Gastrocnemius medialis (tissue), 4 donors: Measurements from ENCODE around the gene LZTFL1. TPM values are rescaled to one million over a fixed set of nuclear protein-coding genes. Genes with fewer than 3 reads are reported as not detected.

ENCODE experiments used
- ATAC-seq, 2 donors: fragments of 150-250 bp; one replicate each; pipeline ENCODE4 v1.9.1; 2016
- DNase-seq, 2 donors: peaks; one replicate each; pipeline ENCODE4 v3.0.0-alpha.2; 2019
- H3K27ac ChIP-seq, 4 donors: fragments of 200-600 bp; sonication (generic); 1 replicate in 1 of 4; 2 replicates in 3 of 4; pipeline ENCODE4 v1.5.1; 2016 to 2018; ENCODE audit warnings: mild to moderate bottlenecking in 2 of 4, moderate library complexity in 1 of 4
- H3K27me3 ChIP-seq, 3 donors: fragments of 200-600 bp; sonication (generic) in 2 of 3; 1 replicate in 1 of 3; 2 replicates in 2 of 3; pipeline versions ENCODE4 v1.5.1 to v1.6.0; 2016 to 2019; ENCODE audit warnings: mild to moderate bottlenecking in 1 of 3, moderate library complexity in 1 of 3
- H3K36me3 ChIP-seq, 2 donors: fragments of 200-600 bp; sonication (generic) in 1 of 2; one replicate each; pipeline ENCODE4 v1.5.1; 2017 to 2018
- H3K4me1 ChIP-seq, 2 donors: fragments of 200-600 bp; sonication (generic) in 1 of 2; one replicate each; pipeline ENCODE4 v1.5.1; 2016 to 2017; ENCODE audit warnings: mild to moderate bottlenecking in 2 of 2
- H3K4me3 ChIP-seq, 4 donors: fragments of 200-600 bp; sonication (generic) in 3 of 4; 1 replicate in 1 of 4; 2 replicates in 3 of 4; pipeline ENCODE4 v1.5.1; 2016 to 2019; ENCODE audit warnings: mild to moderate bottlenecking in 2 of 4
- H3K9me3 ChIP-seq, 3 donors: fragments of 200-600 bp; sonication (generic) in 2 of 3; 1 replicate in 1 of 3; 2 replicates in 2 of 3; pipeline ENCODE4 v1.5.1; 2016 to 2019
- POLR2A ChIP-seq, 2 donors: fragments of 450-650 bp; IDR thresholded peaks; one replicate each; pipeline ENCODE4 v1.6.1; 2017; ENCODE audit warnings: antibody characterized with exemption in 2 of 2, mild to moderate bottlenecking in 2 of 2, moderate library complexity in 2 of 2
- in situ Hi-C, 4 donors: fragments of 200-750 bp; cut with MboI; loops; one replicate each; pipeline versions ENCODE4 v1.15.0 to v1.8.0; 2017; ENCODE audit warnings: low sequenced_read_pairs in 4 of 4
- intact Hi-C: fragments of 100-400 bp; cut with DNase I; formaldehyde crosslinking; loops from one replicate; pipeline ENCODE4 v1.15.1; 2023; ENCODE audit warnings: low total_unique reads
- total RNA-seq, 4 donors: library from RNA; depleted of rRNA; stranded (reverse); fragments of >200 nt; gene quantifications; one replicate each; pipeline versions ENCODE4 v1.1.0 to v1.2.3, GENCODE V29; 2016
- TF ChIP-seq, protein P1 (sequence below), 5 experiments: fragments of 450-650 bp in 3 of 5; fragments of 200-600 bp in 2 of 5; sonication (generic) in 2 of 5; IDR thresholded peaks in 4 of 5; conservative IDR thresholded peaks in 1 of 5; 1 replicate in 4 of 5; 2 replicates in 1 of 5; pipeline ENCODE4 v1.5.1; 2016 to 2019; ENCODE audit warnings: antibody characterized with exemption in 5 of 5, mild to moderate bottlenecking in 3 of 5, moderate library complexity in 3 of 5

Gene LZTFL1
- total RNA-seq, 4 donors from 2014 or later: 3.2 to 7.6 (median 5.0) TPM

GRCh38 chr3:45819543-45819942 lies 22.4 kb downstream of the LZTFL1 start:
- Histone ChIP-seq H3K4me1 (peaks cover 41 to 63% of the 10 kb centered on the region in 2 donors), H3K36me3 (peaks cover 0 to 3% of the 10 kb centered on the region in 2 donors), H3K27ac (peak overlapping the region; percentile 82 to 96 (median 88)), H3K9me3 (no peaks in the 10 kb centered on the region), H3K4me3 (no peak overlapping the region), H3K27me3 (no peaks in the 10 kb centered on the region)
- in situ Hi-C loops (no loop called here), intact Hi-C loops (loop anchor here (2.0 to 5.0 kb wide), 4 partner anchors 131 to 697 kb away; partner anchors contain the start of gene SACM1L)
- TF ChIP-seq, protein P1, sequence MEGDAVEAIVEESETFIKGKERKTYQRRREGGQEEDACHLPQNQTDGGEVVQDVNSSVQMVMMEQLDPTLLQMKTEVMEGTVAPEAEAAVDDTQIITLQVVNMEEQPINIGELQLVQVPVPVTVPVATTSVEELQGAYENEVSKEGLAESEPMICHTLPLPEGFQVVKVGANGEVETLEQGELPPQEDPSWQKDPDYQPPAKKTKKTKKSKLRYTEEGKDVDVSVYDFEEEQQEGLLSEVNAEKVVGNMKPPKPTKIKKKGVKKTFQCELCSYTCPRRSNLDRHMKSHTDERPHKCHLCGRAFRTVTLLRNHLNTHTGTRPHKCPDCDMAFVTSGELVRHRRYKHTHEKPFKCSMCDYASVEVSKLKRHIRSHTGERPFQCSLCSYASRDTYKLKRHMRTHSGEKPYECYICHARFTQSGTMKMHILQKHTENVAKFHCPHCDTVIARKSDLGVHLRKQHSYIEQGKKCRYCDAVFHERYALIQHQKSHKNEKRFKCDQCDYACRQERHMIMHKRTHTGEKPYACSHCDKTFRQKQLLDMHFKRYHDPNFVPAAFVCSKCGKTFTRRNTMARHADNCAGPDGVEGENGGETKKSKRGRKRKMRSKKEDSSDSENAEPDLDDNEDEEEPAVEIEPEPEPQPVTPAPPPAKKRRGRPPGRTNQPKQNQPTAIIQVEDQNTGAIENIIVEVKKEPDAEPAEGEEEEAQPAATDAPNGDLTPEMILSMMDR (IDR thresholded peaks at IDR 0.05 in 4 of 5, conservative IDR thresholded peaks at IDR 0.05 in 1 of 5): no peak
- no peak for TF ChIP-seq POLR2A (IDR thresholded peaks at IDR 0.05)
- DNase-seq: peak; percentile 63
- peak; percentile 18 to 50 for ATAC-seq

- in situ Hi-C loops: no loop called here
- peak in 1 of 2 donors; percentile 13 for TF ChIP-seq POLR2A (IDR thresholded peaks at IDR 0.05)
- TF ChIP-seq, protein P1 (IDR thresholded peaks at IDR 0.05 in 4 of 5, conservative IDR thresholded peaks at IDR 0.05 in 1 of 5): no peak
- peak; percentile 82 to 89 for DNase-seq
Observed at GRCh38 chr3:45817831-45818522, 23.9 kb downstream of the LZTFL1 start.

GRCh38 chr3:45816544-45816943 lies 25.4 kb downstream of the LZTFL1 start:
- in situ Hi-C loops (no loop called here), intact Hi-C loops (loop anchor here (5.0 kb wide), 3 partner anchors 171 to 694 kb away; no protein-coding TSS in a partner anchor)
- TF ChIP-seq POLR2A (IDR thresholded peaks at IDR 0.05): no peak
- TF ChIP-seq, protein P1 (IDR thresholded peaks at IDR 0.05 in 4 of 5, conservative IDR thresholded peaks at IDR 0.05 in 1 of 5): no peak
- Histone ChIP-seq H3K9me3 (no peaks in the 10 kb centered on the region), H3K36me3 (no peaks in the 10 kb centered on the region), H3K4me3 (no peak overlapping the region), H3K4me1 (peaks cover 36 to 58% of the 10 kb centered on the region in 2 donors), H3K27ac (peak overlapping the region; percentile 82 to 96 (median 88)), H3K27me3 (no peaks in the 10 kb centered on the region)
- peak; percentile 84 to 85 for ATAC-seq
- DNase-seq: peak; percentile 85 to 92

More at GRCh38 chr3:45817831-45818522, 23.9 kb downstream of the LZTFL1 start:
- ATAC-seq: peak; percentile 77 to 81
- Histone ChIP-seq H3K4me1 (peaks cover 41 to 66% of the 10 kb centered on the region in 2 donors), H3K36me3 (no peaks in the 10 kb centered on the region), H3K27ac (peak overlapping the region; percentile 82 to 96 (median 88)), H3K9me3 (no peaks in the 10 kb centered on the region), H3K4me3 (no peak overlapping the region), H3K27me3 (no peaks in the 10 kb centered on the region)
- intact Hi-C loops: loop anchor here (2.0 to 5.0 kb wide), 4 partner anchors 129 to 696 kb away; partner anchors contain the start of gene SACM1L

DNA sequence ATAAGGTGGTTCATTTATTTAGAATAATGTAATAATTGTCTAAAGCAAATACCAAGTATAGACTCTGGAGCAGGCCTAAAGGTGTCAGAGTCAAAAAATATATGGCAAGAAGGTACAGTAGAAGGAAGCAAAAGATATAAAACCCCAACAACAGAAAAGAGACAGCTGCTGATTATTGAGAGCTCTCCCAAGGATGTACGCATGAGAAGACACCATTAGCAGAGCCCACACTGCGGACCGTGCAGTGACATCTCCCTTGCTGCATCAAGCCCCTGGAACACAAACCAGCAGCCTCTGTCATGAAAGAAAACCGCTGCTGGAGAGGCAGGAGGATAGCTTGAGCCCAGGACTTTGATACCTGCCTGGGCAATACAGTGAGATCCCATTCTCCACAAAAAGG lies 27.6 kb downstream of the LZTFL1 start:
- Histone ChIP-seq H3K4me1 (peaks cover 29 to 42% of the 10 kb centered on the region in 2 donors), H3K27ac (no peak overlapping the region), H3K27me3 (no peaks in the 10 kb centered on the region), H3K36me3 (no peaks in the 10 kb centered on the region), H3K4me3 (no peak overlapping the region), H3K9me3 (no peaks in the 10 kb centered on the region)
- in situ Hi-C loops: no loop called here
- ATAC-seq: no peak
- intact Hi-C loops: no loop called here
- no peak for DNase-seq
- no peak for TF ChIP-seq POLR2A (IDR thresholded peaks at IDR 0.05)
- TF ChIP-seq, protein P1 (IDR thresholded peaks at IDR 0.05 in 4 of 5, conservative IDR thresholded peaks at IDR 0.05 in 1 of 5): no peak
